Keratinocyte (primary cell): Measurements from ENCODE around the gene CUL4B.

Source experiments
- CTCF ChIP-seq, 3 experiments: IDR thresholded peaks in 1 of 3; conservative IDR thresholded peaks in 1 of 3; optimal IDR thresholded peaks in 1 of 3; 2 replicates in 2 of 3; 3 replicates in 1 of 3; pipeline versions ENCODE3 to v1.5.1; 2011; ENCODE audit warnings: low read length in 3 of 3, mild to moderate bottlenecking in 3 of 3, moderate library complexity in 2 of 3, control low read depth in 1 of 3, inconsistent platforms in 1 of 3; ENCODE audit not compliant: insufficient read depth in 2 of 3; ENCODE audit errors: extremely low read depth in 1 of 3
- EZH2 ChIP-seq: IDR thresholded peaks from one replicate; pipeline ENCODE4 v1.6.1; 2012; ENCODE audit warnings: inconsistent platforms, mild to moderate bottlenecking, low read length, moderate library complexity

- no peak for TF ChIP-seq CTCF (optimal IDR thresholded peaks at IDR 0.05 in 1 of 3, IDR thresholded peaks at IDR 0.05 in 1 of 3, conservative IDR thresholded peaks at IDR 0.05 in 1 of 3; ENCODE audit: extremely low read depth in 1 of 3, insufficient read depth in 2 of 3, low read length in 3 of 3)
- TF ChIP-seq EZH2 = no peak
Observed at GRCh38 chrX:120603707-120604360, 43.1 kb upstream of the CUL4B start, which contains the start of gene MCTS1.
